ENCODE measurements around the gene TRAIP. TPM values are rescaled to one million over a fixed set of nuclear protein-coding genes. Genes with fewer than 3 reads are reported as not detected.

The TRAIP gene, protein sequence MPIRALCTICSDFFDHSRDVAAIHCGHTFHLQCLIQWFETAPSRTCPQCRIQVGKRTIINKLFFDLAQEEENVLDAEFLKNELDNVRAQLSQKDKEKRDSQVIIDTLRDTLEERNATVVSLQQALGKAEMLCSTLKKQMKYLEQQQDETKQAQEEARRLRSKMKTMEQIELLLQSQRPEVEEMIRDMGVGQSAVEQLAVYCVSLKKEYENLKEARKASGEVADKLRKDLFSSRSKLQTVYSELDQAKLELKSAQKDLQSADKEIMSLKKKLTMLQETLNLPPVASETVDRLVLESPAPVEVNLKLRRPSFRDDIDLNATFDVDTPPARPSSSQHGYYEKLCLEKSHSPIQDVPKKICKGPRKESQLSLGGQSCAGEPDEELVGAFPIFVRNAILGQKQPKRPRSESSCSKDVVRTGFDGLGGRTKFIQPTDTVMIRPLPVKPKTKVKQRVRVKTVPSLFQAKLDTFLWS
- total RNA-seq: 1.4 and 4.5 TPM in 2 replicates

DNA sequence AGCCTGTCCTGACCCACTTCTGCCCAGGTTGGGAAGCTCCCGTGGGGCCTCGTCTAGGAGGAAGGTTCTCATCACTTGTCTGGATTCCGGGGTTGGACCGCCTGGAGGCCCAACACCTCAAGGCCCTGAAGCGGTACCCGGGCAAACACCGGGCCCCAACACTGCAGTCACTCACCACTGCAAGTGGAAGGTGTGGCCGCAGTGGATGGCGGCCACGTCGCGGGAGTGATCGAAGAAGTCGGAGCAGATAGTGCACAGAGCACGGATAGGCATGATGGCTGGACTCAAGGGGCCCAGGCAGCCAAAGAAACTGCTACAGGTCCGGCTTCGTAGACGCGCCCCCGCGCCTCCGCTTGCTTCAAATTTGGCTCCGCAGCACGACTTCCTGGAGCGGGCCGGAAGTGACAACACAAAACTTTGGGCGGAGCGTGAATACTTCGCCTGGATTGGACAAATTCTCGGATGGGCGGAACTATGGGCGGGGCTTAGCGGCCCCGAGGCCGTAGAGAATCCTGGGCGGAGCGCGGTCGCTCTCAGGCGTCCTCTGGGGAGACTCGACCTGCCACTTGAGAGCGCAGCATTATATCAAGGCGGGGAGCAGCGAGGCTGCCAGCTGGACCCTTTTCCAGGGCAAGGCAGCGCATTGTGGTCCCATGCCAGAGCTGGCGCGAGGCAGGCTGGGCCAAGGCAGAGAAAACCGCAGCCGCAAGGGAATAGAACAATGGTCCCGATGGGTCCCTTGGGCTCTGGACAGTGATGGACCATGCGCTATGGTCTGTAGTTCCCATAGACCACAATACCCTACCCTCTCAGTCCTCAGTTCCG lies at the start of gene TRAIP:
TRAIP (minus strand) TSS at position 384 of the 825 bp plus-strand sequence; CDS start at position 273, 111 bp downstream.

DNA sequence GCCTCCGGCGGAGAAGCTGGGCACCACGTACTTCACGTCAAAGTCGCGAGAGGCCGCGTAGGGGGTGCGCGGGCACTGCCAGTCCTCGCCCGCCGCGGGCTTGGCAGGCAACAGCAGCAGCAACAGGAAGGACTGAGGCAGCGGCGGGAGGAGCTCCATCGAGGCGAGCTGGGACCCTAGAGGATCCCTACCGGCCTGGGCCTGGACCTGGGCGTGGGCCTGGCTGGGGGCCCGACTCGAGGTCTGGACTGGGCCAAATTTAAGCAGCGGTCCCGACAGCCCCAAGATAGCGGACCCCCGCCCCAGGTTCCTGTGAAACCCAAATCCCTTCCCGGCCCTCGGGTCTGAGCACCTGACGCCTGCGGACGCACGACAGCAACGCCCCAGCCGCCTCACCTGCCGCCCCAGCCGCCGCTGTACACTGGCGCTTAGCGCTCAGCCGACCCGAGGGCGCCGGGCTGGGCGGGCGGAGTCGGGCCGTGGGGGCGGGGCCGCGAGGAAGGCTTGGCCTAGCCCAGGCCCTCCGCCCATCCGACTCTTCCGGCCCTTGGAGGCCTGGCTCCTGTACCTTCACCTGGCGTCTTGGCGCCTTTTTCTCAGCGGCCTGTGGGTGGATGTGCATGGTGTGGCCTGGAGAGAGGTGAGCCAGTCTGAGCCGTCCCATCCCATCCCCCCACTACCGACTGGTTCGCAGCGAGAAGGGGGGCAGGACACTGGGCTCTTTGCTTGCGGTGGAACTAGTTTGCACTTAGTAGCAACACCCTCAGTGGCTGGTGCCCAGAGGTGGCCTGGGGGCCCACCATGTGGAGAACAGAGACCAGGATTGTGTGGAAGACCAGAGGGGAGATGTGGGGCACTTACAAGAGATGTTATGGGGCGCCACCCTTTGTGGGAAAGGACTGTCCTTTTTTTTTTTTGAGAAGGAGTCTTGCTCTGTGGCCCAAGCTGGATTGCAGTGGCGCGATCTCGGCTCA lies 47.4 kb upstream of the TRAIP start, which contains the start of gene MST1R:
MST1R (minus strand) TSS at position 423 of the 974 bp plus-strand sequence; CDS start at position 159, 264 bp downstream.

DNA sequence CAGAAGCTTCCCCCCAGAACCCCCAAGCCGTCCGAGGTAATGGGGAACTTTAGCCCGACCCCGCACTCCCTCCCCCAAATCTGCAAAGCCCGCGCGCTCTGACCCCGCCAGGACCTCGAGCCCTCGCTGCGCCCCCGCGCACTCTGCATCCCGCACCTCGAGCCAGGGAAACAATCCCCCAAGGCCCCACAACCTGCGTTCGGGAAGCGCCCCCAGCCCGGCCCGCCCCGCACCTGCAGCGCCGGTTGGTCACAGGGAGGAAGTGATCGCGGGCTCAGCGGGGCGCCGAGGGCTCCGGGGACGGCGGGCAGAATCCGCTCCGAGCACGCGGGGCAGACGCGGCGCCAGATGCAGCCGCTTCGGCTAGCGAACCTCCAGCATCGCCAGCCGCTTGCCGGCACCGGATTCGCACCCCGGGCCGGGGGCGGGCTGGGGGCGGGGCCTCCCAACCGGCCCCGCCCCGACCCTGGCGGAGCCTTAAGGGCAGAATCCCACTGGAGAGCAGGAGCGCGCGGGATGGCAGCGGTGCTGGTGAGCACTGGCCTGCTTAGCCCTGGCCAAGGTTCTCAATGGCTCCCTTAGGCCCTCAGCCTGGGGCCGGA lies 13.3 kb upstream of the TRAIP start, which contains the start of gene CAMKV:
CAMKV (minus strand) TSS at position 382 of the 602 bp plus-strand sequence. CDS start 7,518 bp downstream, outside the sequence.

DNA sequence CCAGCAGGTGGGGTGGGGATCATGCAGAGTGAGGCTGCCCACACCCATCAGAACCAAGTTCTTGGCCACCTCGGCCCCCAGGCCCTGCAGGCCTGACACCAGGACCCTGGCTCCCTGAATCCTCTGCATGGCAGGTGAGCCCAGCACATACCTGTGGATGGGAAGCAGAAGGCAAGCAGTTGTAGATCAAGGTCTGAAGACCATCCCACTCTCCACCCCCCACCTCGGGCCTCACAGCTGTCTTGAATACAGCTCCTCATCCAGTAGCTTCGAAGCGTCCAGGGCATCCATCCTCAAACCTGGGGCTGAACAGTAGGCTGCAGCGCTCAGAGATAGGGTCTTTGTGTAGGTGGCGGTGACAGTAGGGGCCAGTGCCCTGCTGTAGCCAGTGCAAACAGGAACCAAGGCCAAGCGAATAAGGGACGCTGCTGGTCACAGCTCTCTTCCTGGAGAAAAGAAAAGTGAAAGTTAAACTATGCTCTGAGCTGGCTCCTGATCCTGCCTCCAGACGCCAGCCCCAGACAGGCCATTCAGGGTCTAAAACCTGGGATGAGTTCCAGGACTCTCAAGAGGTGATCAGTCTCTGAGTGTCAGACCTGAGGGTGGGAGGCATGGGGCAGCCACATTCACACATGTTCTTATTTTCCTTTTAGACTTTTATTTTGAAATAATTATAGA lies 42.7 kb downstream of the TRAIP start, which contains the start of gene UBA7:
UBA7 (minus strand) TSS at position 457 of the 678 bp plus-strand sequence; CDS start at position 291, 166 bp downstream.

DNA sequence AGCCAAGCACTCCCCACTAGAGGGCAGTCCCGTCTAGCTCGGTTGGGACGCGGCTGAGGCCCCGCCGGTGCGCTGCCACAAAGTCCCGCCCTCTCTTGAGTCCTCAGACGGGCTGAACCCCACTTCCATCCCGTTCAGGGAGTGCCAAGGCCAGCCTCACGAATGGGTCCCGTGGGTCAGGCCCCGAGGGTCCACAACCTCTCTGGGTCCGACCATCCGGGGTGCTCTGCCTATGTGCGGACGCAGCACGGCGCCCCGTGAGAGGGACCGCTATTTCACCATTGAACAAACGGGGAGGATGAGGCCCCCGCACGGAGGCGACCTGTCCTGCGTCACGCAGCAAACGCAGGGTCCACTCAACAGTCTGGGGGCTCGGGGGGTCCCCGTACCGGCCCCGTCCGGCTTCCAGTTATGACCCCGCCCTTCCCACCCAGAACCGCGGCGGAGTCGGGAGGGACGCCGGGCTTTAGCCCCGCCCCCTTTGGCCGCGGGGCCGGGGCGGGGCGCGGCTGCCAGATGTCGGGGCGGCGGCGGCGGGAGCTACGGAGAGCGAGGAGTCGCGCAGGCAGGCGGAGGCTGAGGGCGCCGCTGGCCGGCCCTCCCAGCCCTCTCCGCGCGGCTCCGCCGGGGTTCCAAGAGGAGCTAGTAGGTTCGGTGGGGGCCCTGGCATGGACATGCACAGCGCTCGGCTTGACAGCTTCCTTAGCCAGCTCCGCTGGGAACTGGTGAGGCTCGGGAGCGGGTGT lies 53.5 kb downstream of the TRAIP start, which contains the start of gene INKA1:
INKA1 (plus strand) TSS at position 543 of the 746 bp plus-strand sequence; CDS start at position 675, 132 bp downstream.

DNA sequence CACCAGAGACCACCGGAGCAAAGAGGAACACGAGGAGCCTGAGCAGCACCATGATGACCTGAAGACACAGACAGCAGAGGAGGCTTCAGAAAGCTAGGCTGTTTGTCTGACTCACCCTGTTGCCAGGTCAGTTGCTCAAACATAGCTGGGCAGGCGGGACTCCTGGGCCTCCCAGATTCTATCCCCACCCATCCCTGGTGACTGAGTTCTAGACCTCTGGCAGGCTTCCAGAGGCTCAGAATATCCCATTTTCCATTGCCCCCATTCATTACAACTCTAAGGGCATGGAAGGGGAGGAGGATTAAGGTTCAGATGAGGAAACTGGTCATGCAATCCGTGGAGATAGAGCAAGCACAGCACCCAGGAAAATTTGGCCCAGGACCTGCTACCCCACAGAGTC lies 56.6 kb downstream of the TRAIP start, which contains the start of gene CDHR4:
CDHR4 (minus strand) TSS at position 113 of the 400 bp plus-strand sequence; CDS start at position 52, 61 bp downstream.

DNA sequence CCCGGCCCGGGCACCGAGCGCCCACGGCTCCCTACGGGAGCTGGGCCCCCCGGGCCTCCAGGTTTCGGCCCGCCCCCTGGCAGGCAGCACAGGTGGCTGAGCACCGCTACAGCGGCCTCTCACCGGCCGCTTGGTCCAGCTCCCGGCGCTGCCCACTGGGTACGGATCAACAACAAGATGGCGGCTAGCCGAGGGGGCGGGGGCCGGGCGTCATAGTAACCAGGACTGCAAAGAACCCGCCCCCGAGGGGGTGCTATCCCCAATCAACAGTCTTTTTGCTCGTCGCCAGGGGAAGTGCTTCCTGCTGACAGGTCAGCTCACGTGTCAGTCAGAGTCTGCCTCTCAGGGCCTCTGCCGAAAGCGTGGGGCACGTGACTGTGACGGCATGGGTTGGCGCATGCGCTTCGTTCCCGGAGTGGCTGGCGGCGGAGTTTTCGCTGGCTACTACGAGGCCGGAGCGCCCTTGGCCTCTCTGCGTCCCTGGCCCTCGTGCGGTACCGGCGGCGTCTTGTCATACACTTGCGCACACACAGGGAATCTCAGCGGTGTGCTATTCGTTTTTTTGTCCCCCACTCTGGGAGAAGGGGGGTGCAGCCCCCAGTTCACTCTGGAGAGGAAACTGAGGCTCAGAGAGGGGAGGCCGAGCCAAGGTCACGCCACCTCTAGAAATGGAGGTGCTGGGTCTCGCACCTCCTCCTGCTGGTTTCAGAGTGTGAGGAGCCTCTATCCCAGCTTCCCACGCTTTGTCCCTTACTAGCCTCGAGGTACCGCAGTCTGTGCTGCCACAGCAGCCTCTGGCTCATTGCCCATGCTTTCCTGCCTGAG lies 69.8 kb downstream of the TRAIP start, which contains the start of gene IP6K1:
IP6K1 (minus strand) TSS at position 186 of the 825 bp plus-strand sequence. CDS start 38,502 bp downstream, outside the sequence.

Other genes starting within 250 kb of the TRAIP start
- gene APEH, start 182.2 kb downstream of the TRAIP start, total RNA-seq: 71.3 and 163 TPM in 2 replicates
- gene MST1, start 167.1 kb downstream of the TRAIP start, total RNA-seq: 5.4 and 14.1 TPM in 2 replicates
- gene RNF123, start 167.0 kb downstream of the TRAIP start, total RNA-seq: 21.9 and 32.0 TPM in 2 replicates
- 0.24 and 1.6 TPM in 2 replicates for gene AMIGO3, start 136.9 kb downstream of the TRAIP start, total RNA-seq
- 13.1 and 69.7 TPM in 2 replicates for gene GMPPB, start 132.6 kb downstream of the TRAIP start, total RNA-seq
- 27.9 and 51.2 TPM in 2 replicates for gene IP6K1, start 70.0 kb downstream of the TRAIP start, total RNA-seq
- gene CDHR4, start 56.7 kb downstream of the TRAIP start, total RNA-seq: 0.16 TPM in 1 of 2 replicates, not detected in the other
- 3.1 and 7.6 TPM in 2 replicates for gene INKA1, start 53.3 kb downstream of the TRAIP start, total RNA-seq
- gene UBA7, start 42.6 kb downstream of the TRAIP start, total RNA-seq: 30.6 and 39.0 TPM in 2 replicates
- not detected in 2 replicates for gene CAMKV, start 13.3 kb upstream of the TRAIP start, total RNA-seq
- gene MST1R, start 47.3 kb upstream of the TRAIP start, total RNA-seq: 0.52 and 3.1 TPM in 2 replicates
- 14.5 and 15.6 TPM in 2 replicates for gene MON1A, start 73.2 kb upstream of the TRAIP start, total RNA-seq
- 19.0 and 42.1 TPM in 2 replicates for gene RBM6, start 83.6 kb upstream of the TRAIP start, total RNA-seq
- gene RBM5, start 232.4 kb upstream of the TRAIP start, total RNA-seq: 34.4 and 89.8 TPM in 2 replicates

Measured in epithelial cell of alveolus of lung (primary cell).